GM12864 (cell line): ENCODE results near the gene ARID5B.

ENCODE experiments used
- DNase-seq: peaks from one replicate; pipeline ENCODE4 v3.0.0-alpha.2; 2011; ENCODE audit warnings: low read depth
- H3K4me3 ChIP-seq: 2 replicates; pipeline ENCODE4 v1.5.1; 2011; ENCODE audit warnings: mild to moderate bottlenecking, low read depth, low read length, control low read depth
- CTCF ChIP-seq: IDR thresholded peaks from 2 replicates; pipeline ENCODE4 v1.5.1; 2011; ENCODE audit warnings: low read depth, mild to moderate bottlenecking, moderate library complexity, low read length, control low read depth, inconsistent platforms; ENCODE audit errors: missing control alignments

Gene ARID5B

GRCh38 chr10:62062752-62063512 is 161.4 kb downstream of the ARID5B start:
- no peak for DNase-seq
- TF ChIP-seq CTCF: no peak
- H3K4me3 ChIP-seq: no peak overlapping the region

- no peak overlapping the region for H3K4me3 ChIP-seq
- TF ChIP-seq CTCF: no peak
- DNase-seq: no peak
These were observed 162.4 kb downstream of the ARID5B start for GRCh38 chr10:62063795-62064472.

GRCh38 chr10:62067560-62067959 is 166.1 kb downstream of the ARID5B start:
- no peak for TF ChIP-seq CTCF
- no peak overlapping the region for H3K4me3 ChIP-seq
- DNase-seq: no peak

- H3K4me3 ChIP-seq: no peak overlapping the region
- no peak for TF ChIP-seq CTCF
- no peak for DNase-seq
These were observed 167.0 kb downstream of the ARID5B start for GRCh38 chr10:62068464-62068863.

GRCh38 chr10:62069452-62070178 is 168.1 kb downstream of the ARID5B start:
- no peak overlapping the region for H3K4me3 ChIP-seq
- no peak for DNase-seq
- no peak for TF ChIP-seq CTCF

- no peak overlapping the region for H3K4me3 ChIP-seq
- DNase-seq: no peak
- no peak for TF ChIP-seq CTCF
These were observed 170.4 kb downstream of the ARID5B start for GRCh38 chr10:62071846-62072281.
